Stimulated activated naive B cell treated with anti-CD40 and anti-IgM and Interleukin-4, amounts not matched to agents 10 μg/mL and 1 μg/mL and 100 μg/mL, for 72 hours (primary cell): ENCODE measurements around the gene RABAC1.
"Not testable (repeated sequence)": the region's sequence is repeated elsewhere in the genome, so short reads cannot be mapped to it uniquely, and the experiment has no call there.

ENCODE experiments used
- ATAC-seq, 2 donors: fragments of 150-1000 bp; cut with Tn5 transposase; replicated peaks; 2 replicates each; pipeline ENCODE4 v1.10.0; 2021; ENCODE audit warnings: moderate library complexity in 1 of 2
- DNase-seq: peaks from one replicate; pipeline ENCODE4 v3.0.0; 2021
- H3K27ac Mint-ChIP-seq: one replicate; pipeline ENCODE4 v1.8.0; 2022; ENCODE audit warnings: mild to moderate bottlenecking, mixed read lengths
- H3K27me3 Mint-ChIP-seq, 2 donors: one replicate each; pipeline ENCODE4 v1.8.0; 2022; ENCODE audit warnings: mixed read lengths in 2 of 2
- H3K36me3 Mint-ChIP-seq, 2 donors: one replicate each; pipeline ENCODE4 v1.8.0; 2022; ENCODE audit warnings: mixed read lengths in 2 of 2, mild to moderate bottlenecking in 1 of 2
- H3K4me1 Mint-ChIP-seq, 2 donors: one replicate each; pipeline ENCODE4 v1.8.0; 2022; ENCODE audit warnings: mixed read lengths in 2 of 2, mild to moderate bottlenecking in 1 of 2
- H3K4me3 Mint-ChIP-seq, 2 donors: one replicate each; pipeline ENCODE4 v1.8.0; 2022; ENCODE audit warnings: mild to moderate bottlenecking in 2 of 2, mixed read lengths in 2 of 2, moderate library complexity in 1 of 2
- H3K9me3 Mint-ChIP-seq, 2 donors: one replicate each; pipeline ENCODE4 v1.8.0; 2022; ENCODE audit warnings: mixed read lengths in 2 of 2, mild to moderate bottlenecking in 1 of 2

RABAC1 gene

GRCh38 chr19:41944336-41944735, 14.8 kb downstream of the RABAC1 start:
- peaks cover 6 to 22% of the 10 kb centered on the region in 2 donors for H3K36me3 Mint-ChIP-seq
- ATAC-seq = no peak
- H3K9me3 Mint-ChIP-seq = peaks cover 0 to 3% of the 10 kb centered on the region in 2 donors
- H3K27me3 Mint-ChIP-seq = no peaks in the 10 kb centered on the region
- peak overlapping the region in 1 of 2 donors; percentile 72 for H3K4me3 Mint-ChIP-seq
- peak overlapping the region; percentile 99 for H3K27ac Mint-ChIP-seq
- peaks cover 56 to 75% of the 10 kb centered on the region in 2 donors for H3K4me1 Mint-ChIP-seq
- DNase-seq = no peak

- H3K4me3 Mint-ChIP-seq = peak overlapping the region; percentile 93 to 95
- DNase-seq = no peak
- ATAC-seq = no peak
- H3K4me1 Mint-ChIP-seq = peaks cover 51 to 71% of the 10 kb centered on the region in 2 donors
- H3K9me3 Mint-ChIP-seq = no peaks in the 10 kb centered on the region
- H3K27ac Mint-ChIP-seq = peak overlapping the region; percentile 98
- peaks cover 2 to 16% of the 10 kb centered on the region in 2 donors for H3K36me3 Mint-ChIP-seq
- no peaks in the 10 kb centered on the region for H3K27me3 Mint-ChIP-seq
These were observed 17.5 kb downstream of the RABAC1 start for GRCh38 chr19:41941410-41942202.

GRCh38 chr19:41940731-41941409, 18.3 kb downstream of the RABAC1 start:
- H3K36me3 Mint-ChIP-seq = peaks cover 2 to 15% of the 10 kb centered on the region in 2 donors
- H3K27me3 Mint-ChIP-seq = no peaks in the 10 kb centered on the region
- no peaks in the 10 kb centered on the region for H3K9me3 Mint-ChIP-seq
- no peak for ATAC-seq
- H3K27ac Mint-ChIP-seq = peak overlapping the region; percentile 99
- DNase-seq = no peak
- H3K4me3 Mint-ChIP-seq = peak overlapping the region; percentile 93 to 95
- peaks cover 50 to 71% of the 10 kb centered on the region in 2 donors for H3K4me1 Mint-ChIP-seq

GRCh38 chr19:41939861-41940730, 19.0 kb downstream of the RABAC1 start:
- DNase-seq (peak; percentile 71), ATAC-seq (peak; percentile 62 to 68)
- H3K4me3 Mint-ChIP-seq = peak overlapping the region; percentile 93 to 95
- H3K9me3 Mint-ChIP-seq = no peaks in the 10 kb centered on the region
- peak overlapping the region; percentile 99 for H3K27ac Mint-ChIP-seq
- peaks cover 4 to 5% of the 10 kb centered on the region in 2 donors for H3K27me3 Mint-ChIP-seq
- peaks cover 47 to 70% of the 10 kb centered on the region in 2 donors for H3K4me1 Mint-ChIP-seq
- peaks cover 2 to 15% of the 10 kb centered on the region in 2 donors for H3K36me3 Mint-ChIP-seq

- peak overlapping the region; percentile 54 to 67 for H3K4me3 Mint-ChIP-seq
- H3K27me3 Mint-ChIP-seq, ATAC-seq, H3K9me3 Mint-ChIP-seq, DNase-seq: not testable (repeated sequence)
- H3K4me1 Mint-ChIP-seq = peaks cover 47 to 70% of the 10 kb centered on the region in 2 donors
- peaks cover 2 to 15% of the 10 kb centered on the region in 2 donors for H3K36me3 Mint-ChIP-seq
- peak overlapping the region; percentile 65 for H3K27ac Mint-ChIP-seq
These were observed 19.9 kb downstream of the RABAC1 start for GRCh38 chr19:41939209-41939608.

- Mint-ChIP-seq H3K4me3 (peak overlapping the region; percentile 53 to 58), H3K27ac (peak overlapping the region; percentile 43), H3K36me3 (peaks cover 2 to 13% of the 10 kb centered on the region in 2 donors), H3K27me3 (peaks cover 5 to 7% of the 10 kb centered on the region in 2 donors), H3K9me3 (no peaks in the 10 kb centered on the region), H3K4me1 (peaks cover 50 to 72% of the 10 kb centered on the region in 2 donors)
- ATAC-seq (no peak), DNase-seq (no peak)
These were observed 21.3 kb downstream of the RABAC1 start for GRCh38 chr19:41937525-41938468.

GRCh38 chr19:41936961-41937360, 22.2 kb downstream of the RABAC1 start:
- Mint-ChIP-seq H3K36me3 (peaks cover 2 to 11% of the 10 kb centered on the region in 2 donors), H3K27me3 (peaks cover 5 to 7% of the 10 kb centered on the region in 2 donors), H3K9me3 (no peaks in the 10 kb centered on the region), H3K4me3 (peak overlapping the region in 1 of 2 donors; percentile 5), H3K4me1 (peaks cover 53 to 75% of the 10 kb centered on the region in 2 donors), H3K27ac (peak overlapping the region; percentile 37)
- DNase-seq = no peak
- ATAC-seq = no peak

GRCh38 chr19:41936416-41936850, 22.7 kb downstream of the RABAC1 start:
- peaks cover 2 to 7% of the 10 kb centered on the region in 2 donors for H3K36me3 Mint-ChIP-seq
- H3K27ac Mint-ChIP-seq = peak overlapping the region; percentile 37
- H3K9me3 Mint-ChIP-seq = no peaks in the 10 kb centered on the region
- ATAC-seq = no peak
- DNase-seq = no peak
- peaks cover 5 to 7% of the 10 kb centered on the region in 2 donors for H3K27me3 Mint-ChIP-seq
- H3K4me3 Mint-ChIP-seq = no peak overlapping the region
- H3K4me1 Mint-ChIP-seq = peaks cover 48 to 73% of the 10 kb centered on the region in 2 donors

- DNase-seq = no peak
- H3K27me3 Mint-ChIP-seq = peaks cover 5 to 7% of the 10 kb centered on the region in 2 donors
- no peak for ATAC-seq
- H3K27ac Mint-ChIP-seq = no peak overlapping the region
- no peak overlapping the region for H3K4me3 Mint-ChIP-seq
- H3K36me3 Mint-ChIP-seq = peaks cover 2 to 4% of the 10 kb centered on the region in 2 donors
- no peaks in the 10 kb centered on the region for H3K9me3 Mint-ChIP-seq
- peaks cover 49 to 74% of the 10 kb centered on the region in 2 donors for H3K4me1 Mint-ChIP-seq
These were observed 23.2 kb downstream of the RABAC1 start for GRCh38 chr19:41935760-41936415.

GRCh38 chr19:41934849-41935374, 24.2 kb downstream of the RABAC1 start:
- peak; percentile 80 to 82 for ATAC-seq
- Mint-ChIP-seq H3K4me1 (peaks cover 54 to 79% of the 10 kb centered on the region in 2 donors), H3K27me3 (peaks cover 5 to 7% of the 10 kb centered on the region in 2 donors), H3K4me3 (peak overlapping the region; percentile 1 to 10), H3K36me3 (peaks cover under 1 to 2% of the 10 kb centered on the region in 2 donors), H3K27ac (peak overlapping the region; percentile 73), H3K9me3 (no peaks in the 10 kb centered on the region)
- peak; percentile 79 for DNase-seq

GRCh38 chr19:41933693-41934426, 25.3 kb downstream of the RABAC1 start:
- Mint-ChIP-seq H3K4me3 (peak overlapping the region; percentile 5 to 23), H3K4me1 (peaks cover 57 to 86% of the 10 kb centered on the region in 2 donors), H3K27me3 (peaks cover 5 to 7% of the 10 kb centered on the region in 2 donors)

More at GRCh38 chr19:41933693-41934426, 25.3 kb downstream of the RABAC1 start:
- Mint-ChIP-seq H3K9me3 (no peaks in the 10 kb centered on the region), H3K27ac (peak overlapping the region; percentile 73), H3K36me3 (no peaks in the 10 kb centered on the region)
- DNase-seq (no peak), ATAC-seq (peak; percentile 29)
